Astrocyte (in vitro differentiated cells and primary cell): ENCODE measurements around the gene RAB30.

Source experiments
- CTCF ChIP-seq: IDR thresholded peaks from 2 replicates; pipeline ENCODE4 v1.5.1; 2011; ENCODE audit warnings: low read depth, mild to moderate bottlenecking, inconsistent platforms, low read length, moderate library complexity; ENCODE audit not compliant: insufficient read depth
- EZH2 ChIP-seq: IDR thresholded peaks from 2 replicates; pipeline ENCODE4 v1.6.1; 2012; ENCODE audit warnings: mild to moderate bottlenecking, low read length, inconsistent platforms; ENCODE audit not compliant: insufficient read depth

GRCh38 chr11:83088965-83089364, 17.3 kb upstream of the RAB30 start:
- no peak for TF ChIP-seq EZH2
- no peak for TF ChIP-seq CTCF
